Stimulated activated naive CD4-positive, alpha-beta T cell (primary cell): ENCODE measurements around the gene SNTA1.
"Not testable (repeated sequence)": the region's sequence is repeated elsewhere in the genome, so short reads cannot be mapped to it uniquely, and the experiment has no call there.

ENCODE experiments used
- DNase-seq, 6 experiments: peaks; one replicate each; lab custom pipeline; 2025; lab: John Stamatoyannopoulos, UW

Gene SNTA1

GRCh38 chr20:33465481-33466302 is 22.1 kb upstream of the SNTA1 start:
- DNase-seq, result no peak

GRCh38 chr20:33464759-33465158 is 21.2 kb upstream of the SNTA1 start:
- not testable (repeated sequence) for DNase-seq

DNA sequence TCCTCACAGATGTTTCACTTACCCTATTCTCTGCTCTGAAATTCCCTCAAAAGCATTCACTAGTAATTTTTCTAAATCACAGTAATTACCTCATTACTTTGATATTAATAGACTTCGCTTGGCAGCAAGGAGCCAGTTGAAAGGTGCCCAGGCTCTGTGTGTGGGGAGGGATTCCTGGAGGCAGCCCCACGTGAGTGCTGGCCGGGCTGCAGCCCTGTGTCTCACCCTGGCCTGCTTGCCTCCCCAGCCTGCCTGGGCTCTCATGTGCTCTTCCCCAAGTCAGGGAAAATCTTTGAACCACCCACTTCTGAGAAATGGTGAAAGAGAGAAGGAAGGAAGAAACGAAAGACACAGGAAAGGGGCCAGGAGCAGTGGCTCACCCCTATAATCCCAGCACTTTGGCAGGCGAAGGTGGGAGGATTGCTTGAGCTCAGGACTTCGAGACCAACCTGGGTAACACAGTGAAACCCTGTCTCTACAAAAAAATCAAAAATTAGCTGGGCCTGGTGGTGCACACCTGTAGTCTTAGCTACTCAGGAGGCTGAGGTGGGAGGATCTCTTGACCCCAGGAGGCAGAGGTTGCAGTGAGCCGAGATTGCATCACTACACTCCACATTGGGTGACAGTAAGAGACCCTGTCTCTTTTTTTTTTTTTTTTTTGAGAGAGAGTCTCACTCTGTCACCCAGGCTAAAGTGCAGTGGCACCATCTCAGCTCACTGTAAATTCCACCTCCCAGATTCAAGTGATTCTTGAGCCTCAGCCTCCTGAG is 20.0 kb upstream of the SNTA1 start:
- DNase-seq, result no peak

DNA sequence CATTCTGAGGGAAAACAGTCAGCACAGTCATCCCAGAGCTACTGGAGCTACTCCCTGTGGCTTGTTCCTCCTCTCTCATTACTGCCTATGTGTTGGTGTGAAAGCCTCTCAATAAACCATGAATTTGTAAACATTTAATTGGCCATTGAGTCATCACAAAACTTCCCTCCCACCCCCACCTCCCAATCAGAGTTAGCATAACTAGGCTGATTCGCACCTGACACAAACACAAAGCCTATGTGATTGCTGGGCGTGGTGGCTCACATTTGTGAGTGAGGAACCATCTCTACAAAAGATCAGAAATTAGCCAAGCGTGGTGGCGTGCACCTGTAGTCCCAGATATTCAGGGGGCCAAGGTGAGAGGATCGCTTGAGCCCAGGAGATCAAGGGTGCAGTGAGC is 17.1 kb upstream of the SNTA1 start:
- DNase-seq, result no peak

- DNase-seq, result no peak
Observed at GRCh38 chr20:33459599-33459998, 16.0 kb upstream of the SNTA1 start.

- peak; percentile 33 to 80 (median 64) for DNase-seq
Observed at GRCh38 chr20:33456916-33457642, 13.5 kb upstream of the SNTA1 start.

- DNase-seq, result no peak
Observed at GRCh38 chr20:33450867-33451266, 7.3 kb upstream of the SNTA1 start.

DNA sequence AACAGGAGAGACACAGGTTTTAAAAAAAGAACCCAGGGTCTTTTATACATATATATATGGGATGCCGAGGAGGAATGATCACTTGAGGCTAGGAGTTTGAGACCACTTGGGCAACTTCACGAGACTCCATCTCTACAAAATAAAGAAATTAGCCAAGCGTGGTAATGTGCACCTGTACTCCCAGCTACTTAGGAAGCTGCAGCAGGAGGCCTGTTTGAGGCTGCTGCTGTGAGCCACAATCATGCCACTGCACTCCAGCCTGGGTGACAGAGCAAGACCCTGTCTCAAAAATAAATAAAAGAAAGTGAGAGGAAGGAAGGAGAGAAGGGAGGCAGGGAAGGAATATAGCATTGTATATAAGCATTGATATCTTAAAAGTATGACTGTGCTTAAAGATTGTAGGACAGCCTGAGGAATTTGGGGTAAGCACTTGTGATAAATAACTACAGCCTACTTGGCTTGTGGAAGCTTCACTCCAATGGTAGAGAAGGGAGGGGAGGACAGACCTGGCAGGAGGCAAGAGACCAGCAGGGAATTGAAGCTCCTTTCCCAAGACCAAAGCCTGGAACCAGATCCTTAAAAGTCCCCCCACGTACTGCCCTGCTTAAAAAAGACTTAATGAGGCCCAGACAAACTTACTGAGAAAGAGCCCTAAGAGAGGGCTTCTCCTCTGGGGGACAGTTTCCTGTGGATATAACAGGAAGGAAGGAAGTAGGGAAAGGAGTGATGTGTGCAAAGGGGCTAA is 2.5 kb upstream of the SNTA1 start:
- no peak for DNase-seq

DNA sequence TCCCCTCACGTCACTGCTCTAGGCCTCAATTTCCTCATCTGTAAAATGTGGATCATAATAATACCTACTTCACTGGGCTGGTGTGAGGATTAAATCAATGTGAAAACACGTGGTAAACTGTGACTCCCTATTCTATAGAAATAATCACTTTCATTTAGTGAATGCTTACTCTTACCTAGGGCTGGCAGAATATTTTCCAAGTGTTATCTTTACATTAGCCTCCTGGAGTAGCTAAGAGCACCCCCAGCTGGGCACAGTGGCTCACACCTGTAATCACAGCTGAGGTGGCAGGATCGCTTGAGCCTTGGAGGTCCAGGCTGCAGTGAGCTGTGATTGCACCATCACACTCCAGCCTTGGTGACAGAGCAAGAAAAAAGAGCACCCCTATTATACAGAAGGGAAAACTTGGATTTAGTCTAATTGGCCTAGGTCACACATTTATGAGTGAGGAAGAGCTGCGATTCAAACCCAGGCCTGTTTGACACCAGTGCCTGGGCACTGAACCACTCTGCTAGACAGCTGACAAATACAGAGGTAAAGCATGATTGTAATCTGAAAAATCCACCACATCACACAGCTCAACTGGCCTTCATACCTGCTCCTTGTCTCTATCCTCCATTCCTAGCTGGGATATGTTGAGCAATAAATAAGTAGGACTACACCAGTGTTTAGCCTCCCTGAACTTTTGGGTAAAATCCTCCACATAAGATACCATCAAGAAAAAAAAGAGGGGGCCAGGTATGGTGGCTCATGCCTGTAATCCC is 1.4 kb upstream of the SNTA1 start:
- DNase-seq, result peak in 1 of 6 experiments; percentile 4

DNA sequence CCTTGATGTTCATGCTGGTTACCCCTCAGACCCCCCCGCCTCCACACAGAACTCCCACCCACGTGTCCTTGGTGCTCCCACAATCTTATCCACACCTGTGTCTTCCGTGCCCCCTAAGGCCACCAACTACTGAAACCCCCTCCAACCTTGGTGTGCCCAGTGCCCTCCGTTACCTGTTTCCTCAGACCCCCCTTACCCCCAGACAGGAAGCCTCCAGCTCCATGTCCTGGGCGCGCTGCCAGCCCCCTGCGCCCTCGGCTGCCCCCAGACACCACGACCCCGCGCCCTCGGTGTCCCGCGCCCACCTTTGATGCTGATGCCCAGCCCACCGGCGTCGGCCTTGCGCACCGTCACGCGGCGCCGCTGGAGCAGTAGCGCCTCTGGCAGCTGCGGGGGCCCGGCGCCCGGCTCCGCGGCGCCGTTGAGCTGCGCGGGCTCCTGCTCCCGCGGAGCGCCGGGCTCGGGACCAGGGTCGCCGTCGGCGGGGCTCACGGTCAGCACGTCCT is 504 bp downstream of the SNTA1 start:
- DNase-seq, result peak in 5 of 6 experiments; percentile 10 to 59 (median 40)

DNA sequence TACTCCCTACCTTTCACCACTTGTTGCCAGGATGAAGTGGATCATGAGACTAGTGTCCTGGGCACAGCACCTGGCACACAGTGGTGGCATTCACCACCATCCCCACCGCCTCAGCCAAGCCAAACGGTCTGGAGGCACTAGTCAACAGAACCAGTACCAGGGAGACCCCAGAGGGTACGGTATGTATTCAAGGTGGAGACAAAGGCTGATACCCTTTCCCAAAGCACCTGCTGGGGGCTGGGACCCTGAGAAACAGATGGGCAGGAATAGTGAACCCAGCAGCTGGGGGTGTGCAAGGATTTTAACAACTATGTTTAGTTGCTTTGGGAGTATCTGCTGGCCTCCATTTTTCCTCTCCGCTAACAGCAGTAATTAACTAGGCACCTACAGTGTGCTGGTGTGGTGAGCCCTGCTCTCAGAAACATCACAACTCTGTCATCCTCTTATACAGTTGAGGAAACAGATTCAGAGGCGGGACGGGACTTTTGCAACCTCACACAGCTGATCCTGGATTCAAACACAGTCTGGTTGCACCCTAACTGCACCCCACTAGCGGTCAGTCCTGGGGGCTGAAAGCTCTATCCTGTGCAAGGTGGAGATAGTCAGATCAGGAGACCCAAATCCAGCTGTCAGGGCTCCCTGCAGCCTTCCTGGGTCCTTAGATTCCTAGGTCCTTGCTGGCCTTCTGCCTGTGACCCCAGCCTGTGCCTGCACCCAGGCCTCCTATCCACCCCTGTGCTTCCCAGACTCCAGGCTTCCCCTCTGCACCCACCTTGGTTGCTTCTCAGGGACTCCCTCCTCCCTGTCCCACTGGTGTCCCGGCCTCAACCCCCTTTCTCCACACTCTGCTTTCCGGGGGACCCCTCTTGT is 1.2 kb downstream of the SNTA1 start:
- peak in 1 of 6 experiments; percentile 9 for DNase-seq

DNA sequence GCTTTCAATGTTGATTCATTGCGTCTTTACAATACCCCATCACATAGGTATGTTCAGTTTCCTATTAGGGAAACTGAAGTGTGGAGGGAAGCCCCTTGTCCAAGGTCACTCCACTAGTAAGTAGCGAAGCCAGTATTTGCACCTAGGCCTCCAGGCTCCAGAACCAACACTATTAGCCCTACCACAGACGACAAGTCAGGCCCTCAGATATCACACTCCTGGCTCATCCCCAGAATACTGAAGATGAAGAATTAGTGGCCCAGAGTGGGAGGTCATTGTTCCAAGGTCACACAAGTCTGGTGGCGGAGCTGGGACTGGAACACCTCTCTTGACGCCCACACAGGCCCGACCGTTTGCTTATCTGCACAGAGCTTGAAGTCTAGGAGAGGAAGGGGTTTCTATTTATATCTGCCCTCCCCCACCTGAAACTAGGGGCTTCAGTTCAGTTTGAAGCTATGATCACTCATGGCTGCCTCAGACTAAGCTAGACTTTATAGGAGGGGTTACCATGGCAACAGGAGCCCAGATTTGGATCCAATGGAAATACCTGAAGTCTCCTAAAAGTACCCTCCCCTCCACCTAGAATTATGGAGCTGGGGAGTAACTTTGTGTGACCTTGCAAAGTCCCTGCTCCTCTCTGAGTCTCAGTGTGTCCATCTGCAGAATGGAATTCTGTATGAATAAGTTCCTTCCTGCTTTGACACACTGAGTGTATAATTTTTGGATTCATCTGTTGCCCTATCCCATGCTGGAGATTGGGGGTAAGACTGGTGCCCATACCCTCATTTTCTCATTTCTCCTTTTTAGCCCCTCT is 2.2 kb downstream of the SNTA1 start:
- no peak for DNase-seq

- not testable (repeated sequence) for DNase-seq
Observed at GRCh38 chr20:33440562-33440961, 3.0 kb downstream of the SNTA1 start.

DNA sequence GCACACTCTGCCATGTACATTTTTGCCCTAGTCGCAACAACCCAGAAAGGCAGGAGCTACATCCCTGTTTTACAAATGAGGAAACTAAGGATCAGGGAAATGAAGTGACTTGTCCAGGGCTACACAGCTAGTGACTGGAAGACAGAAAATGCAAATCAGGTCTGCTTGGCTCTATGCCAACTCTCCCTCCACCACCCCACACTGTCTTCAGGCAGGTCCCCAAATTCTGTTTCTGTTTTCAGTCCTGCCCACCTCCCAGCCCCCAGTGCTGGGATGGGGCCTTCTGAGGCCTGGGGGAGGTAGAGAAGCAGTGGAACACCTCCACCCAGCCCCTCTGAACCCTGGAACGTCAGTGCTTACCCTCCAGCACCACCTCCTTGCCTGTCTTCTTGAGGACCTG is 5.1 kb downstream of the SNTA1 start:
- no peak for DNase-seq

- DNase-seq, result no peak
Observed at GRCh38 chr20:33437141-33437911, 6.2 kb downstream of the SNTA1 start.

- no peak for DNase-seq
Observed at GRCh38 chr20:33434434-33434833, 9.1 kb downstream of the SNTA1 start.

DNA sequence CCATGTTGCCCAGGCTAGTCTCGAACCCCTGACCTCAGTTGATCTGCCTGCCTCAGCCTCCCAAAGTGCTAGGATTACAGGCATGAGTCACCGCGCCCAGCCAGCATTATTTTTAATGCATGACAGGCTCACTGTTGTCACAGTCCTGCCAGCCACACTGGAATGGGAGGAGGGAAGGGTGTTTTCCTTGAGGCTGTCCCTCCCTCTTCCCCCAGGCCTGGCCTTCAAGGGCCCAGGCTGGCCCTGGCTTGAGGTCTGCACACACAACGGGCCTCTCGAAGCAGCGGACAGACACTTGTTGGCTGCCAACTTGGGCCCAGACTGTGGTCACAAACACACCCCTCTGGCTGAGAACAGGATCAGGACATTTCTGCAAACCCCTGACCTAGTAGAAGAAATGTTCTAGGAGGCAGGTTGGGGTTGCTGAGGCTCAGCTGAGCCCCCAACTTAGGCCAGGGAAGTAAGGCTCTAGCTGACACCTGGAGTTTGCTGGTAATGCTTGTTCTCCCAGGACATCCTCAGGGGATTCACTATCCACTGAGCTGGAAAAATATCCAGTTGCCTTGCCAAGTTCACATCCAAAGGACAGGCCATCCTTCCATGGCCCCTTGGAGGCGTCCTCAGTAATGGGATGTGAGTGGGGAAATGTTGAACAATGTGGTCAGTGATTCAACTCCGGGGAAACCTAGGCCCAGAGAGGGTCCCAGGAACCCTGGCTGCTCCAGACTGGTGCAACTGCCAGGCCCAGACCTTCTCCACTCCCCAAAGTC is 9.9 kb downstream of the SNTA1 start:
- DNase-seq, result no peak
